ENCODE data around the gene TRAF7.

The TRAF7 gene

GRCh38 chr16:2181952-2182351, 26.4 kb downstream of the TRAF7 start:
- no peak for DNase-seq (ENCODE audit: low read depth in 2 of 2)

- no peak for DNase-seq (ENCODE audit: low read depth in 2 of 2)
These were observed 28.1 kb downstream of the TRAF7 start for GRCh38 chr16:2183671-2184070.

- DNase-seq (ENCODE audit: low read depth in 2 of 2), result no peak
These were observed 28.8 kb downstream of the TRAF7 start for GRCh38 chr16:2184346-2184745.

- DNase-seq (ENCODE audit: low read depth in 2 of 2), result no peak
These were observed 29.4 kb downstream of the TRAF7 start for GRCh38 chr16:2184962-2185361.

GRCh38 chr16:2186064-2186463, 30.5 kb downstream of the TRAF7 start:
- DNase-seq (ENCODE audit: low read depth in 2 of 2), result no peak

GRCh38 chr16:2186505-2186904, 30.9 kb downstream of the TRAF7 start:
- no peak for DNase-seq (ENCODE audit: low read depth in 2 of 2)

GRCh38 chr16:2187212-2187611, 31.6 kb downstream of the TRAF7 start:
- DNase-seq (ENCODE audit: low read depth in 2 of 2), result no peak

GRCh38 chr16:2188395-2188794, 32.8 kb downstream of the TRAF7 start:
- DNase-seq (ENCODE audit: low read depth in 2 of 2), result no peak

GRCh38 chr16:2189252-2189893, 33.8 kb downstream of the TRAF7 start:
- DNase-seq (ENCODE audit: low read depth in 2 of 2), result no peak

- no peak for DNase-seq (ENCODE audit: low read depth in 2 of 2)
These were observed 34.5 kb downstream of the TRAF7 start for GRCh38 chr16:2190002-2190658.

- DNase-seq (ENCODE audit: low read depth in 2 of 2), result no peak
These were observed 35.3 kb downstream of the TRAF7 start for GRCh38 chr16:2190659-2191445.

GRCh38 chr16:2191446-2191706, 35.8 kb downstream of the TRAF7 start:
- DNase-seq (ENCODE audit: low read depth in 2 of 2), result no peak

- DNase-seq (ENCODE audit: low read depth in 2 of 2), result no peak
These were observed 38.7 kb downstream of the TRAF7 start for GRCh38 chr16:2194166-2194834.

- no peak for DNase-seq (ENCODE audit: low read depth in 2 of 2)
These were observed 39.3 kb downstream of the TRAF7 start for GRCh38 chr16:2194852-2195321.

GRCh38 chr16:2195322-2196161, 40.0 kb downstream of the TRAF7 start:
- no peak for DNase-seq (ENCODE audit: low read depth in 2 of 2)

GRCh38 chr16:2196162-2196980, 40.8 kb downstream of the TRAF7 start, which contains the start of gene CASKIN1:
Gene CASKIN1 (minus strand): TSS chr16:2196605. CDS start chr16:2196432, 173 bp downstream.
- no peak for DNase-seq (ENCODE audit: low read depth in 2 of 2)

- DNase-seq (ENCODE audit: low read depth in 2 of 2), result no peak
These were observed 41.5 kb downstream of the TRAF7 start for GRCh38 chr16:2196981-2197511.

- no peak for DNase-seq (ENCODE audit: low read depth in 2 of 2)
These were observed 42.2 kb downstream of the TRAF7 start for GRCh38 chr16:2197765-2198164.

GRCh38 chr16:2198283-2198682, 42.7 kb downstream of the TRAF7 start:
- DNase-seq (ENCODE audit: low read depth in 2 of 2), result no peak

GRCh38 chr16:2199095-2199494, 43.5 kb downstream of the TRAF7 start:
- no peak for DNase-seq (ENCODE audit: low read depth in 2 of 2)
